NT2/D1 (cell line): Measurements from ENCODE around the gene FAM72C.
"Not testable (repeated sequence)": the region's sequence is repeated elsewhere in the genome, so short reads cannot be mapped to it uniquely, and the experiment has no call there.

Experiments
- SUZ12 ChIP-seq: IDR thresholded peaks from 2 replicates; pipeline ENCODE4 v1.6.1; 2011; ENCODE audit not compliant: insufficient read length, insufficient read depth; ENCODE audit errors: extremely low read depth
- YY1 ChIP-seq: IDR thresholded peaks from 2 replicates; pipeline ENCODE4 v1.6.1; 2011; ENCODE audit not compliant: insufficient read length, insufficient read depth
- ZNF274 ChIP-seq: IDR thresholded peaks from 2 replicates; pipeline ENCODE4 v1.6.1; 2011; ENCODE audit warnings: mild to moderate bottlenecking, low read depth, low read length

GRCh38 chr1:143990699-143991098 lies 18.9 kb upstream of the FAM72C start:
- TF ChIP-seq SUZ12, ZNF274, YY1: not testable (repeated sequence)
